SH-SY5Y (cell line): ENCODE measurements around the gene JAZF1.

Source experiments
- GATA2 ChIP-seq: IDR thresholded peaks from 2 replicates; pipeline ENCODE4 v1.6.1; 2011; ENCODE audit warnings: mild to moderate bottlenecking, low read depth, low read length
- GATA3 ChIP-seq: IDR thresholded peaks from 2 replicates; pipeline ENCODE4 v1.6.1; 2011; ENCODE audit warnings: low read depth, mild to moderate bottlenecking, low read length, moderate library complexity

GRCh38 chr7:27998382-27998781 is 182.2 kb downstream of the JAZF1 start:
- TF ChIP-seq GATA2, result no peak
- TF ChIP-seq GATA3, result no peak
